AML-193 (cell line): ENCODE measurements around the gene UPB1.

Experiments used
- DNase-seq, 2 experiments: peaks; one replicate each; lab custom pipeline; 2025; lab: John Stamatoyannopoulos, UW

Gene UPB1

GRCh38 chr22:24494528-24495364, at the start of gene UPB1:
TSS of gene UPB1 (plus strand) at chr22:24495332. CDS start at chr22:24495404, 72 bp downstream.
- DNase-seq: no peak

- no peak for DNase-seq
These were observed 49.5 kb upstream of the UPB1 start for GRCh38 chr22:24445481-24446259.

GRCh38 chr22:24446260-24446611, 48.9 kb upstream of the UPB1 start:
- DNase-seq: no peak

GRCh38 chr22:24450610-24451009, 44.5 kb upstream of the UPB1 start:
- DNase-seq: no peak

DNA sequence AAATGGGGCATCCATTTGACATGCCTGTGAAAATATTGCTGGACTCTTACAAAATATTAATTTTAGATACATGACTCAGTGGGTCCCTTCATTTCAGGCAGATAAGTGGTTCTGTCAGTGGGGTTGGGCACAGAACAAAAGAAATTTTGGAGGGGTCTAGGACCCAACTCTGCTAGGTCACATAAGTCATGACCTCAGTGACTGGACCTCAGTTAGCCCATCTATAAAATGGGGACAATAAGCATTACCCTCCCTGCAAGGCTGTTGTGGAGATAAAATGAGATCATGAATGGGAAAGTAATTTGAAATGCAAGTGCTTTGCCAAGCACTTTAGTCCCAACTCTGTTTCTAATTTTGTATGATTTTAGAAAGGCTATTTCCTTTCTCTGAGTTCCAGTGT, 44.0 kb upstream of the UPB1 start:
- no peak for DNase-seq

DNA sequence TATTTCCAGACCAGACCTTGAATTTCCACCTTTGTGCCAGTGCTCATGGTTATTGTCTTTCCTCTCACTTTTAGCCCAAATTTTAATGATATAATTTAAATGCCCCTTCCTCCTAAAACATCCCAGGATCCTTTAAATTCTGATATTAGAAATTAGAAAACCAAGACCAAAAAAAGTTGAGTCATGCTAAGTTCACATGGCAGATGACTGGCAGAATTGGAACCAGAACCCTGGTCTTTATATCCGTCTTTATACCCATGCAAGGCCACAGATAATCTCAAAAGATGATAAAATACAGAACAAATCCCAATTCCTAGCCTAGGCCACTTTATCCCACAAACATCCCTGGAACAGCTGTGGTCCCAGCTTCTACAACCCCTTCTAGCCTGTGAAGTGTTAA, 41.3 kb upstream of the UPB1 start:
- DNase-seq: no peak

DNA sequence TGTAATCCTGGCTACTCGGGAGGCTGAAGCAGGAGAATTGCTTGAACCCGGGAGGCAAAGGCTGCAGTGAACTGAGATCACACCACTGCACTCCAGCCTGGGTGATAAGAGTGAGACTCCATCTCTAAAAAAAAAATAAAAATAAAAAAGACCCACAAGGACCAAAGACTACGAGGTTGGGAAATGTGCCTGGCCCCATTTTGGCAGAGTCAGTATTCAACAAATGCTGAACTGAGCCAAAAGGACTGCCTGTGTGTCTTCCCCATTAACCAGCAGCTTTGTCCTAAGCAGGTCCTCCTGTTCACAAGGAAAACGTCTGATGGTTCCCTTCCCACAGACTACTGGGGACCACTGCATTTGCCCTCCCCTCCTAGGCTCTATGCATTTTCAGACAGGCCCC, 40.1 kb upstream of the UPB1 start:
- DNase-seq: no peak

DNA sequence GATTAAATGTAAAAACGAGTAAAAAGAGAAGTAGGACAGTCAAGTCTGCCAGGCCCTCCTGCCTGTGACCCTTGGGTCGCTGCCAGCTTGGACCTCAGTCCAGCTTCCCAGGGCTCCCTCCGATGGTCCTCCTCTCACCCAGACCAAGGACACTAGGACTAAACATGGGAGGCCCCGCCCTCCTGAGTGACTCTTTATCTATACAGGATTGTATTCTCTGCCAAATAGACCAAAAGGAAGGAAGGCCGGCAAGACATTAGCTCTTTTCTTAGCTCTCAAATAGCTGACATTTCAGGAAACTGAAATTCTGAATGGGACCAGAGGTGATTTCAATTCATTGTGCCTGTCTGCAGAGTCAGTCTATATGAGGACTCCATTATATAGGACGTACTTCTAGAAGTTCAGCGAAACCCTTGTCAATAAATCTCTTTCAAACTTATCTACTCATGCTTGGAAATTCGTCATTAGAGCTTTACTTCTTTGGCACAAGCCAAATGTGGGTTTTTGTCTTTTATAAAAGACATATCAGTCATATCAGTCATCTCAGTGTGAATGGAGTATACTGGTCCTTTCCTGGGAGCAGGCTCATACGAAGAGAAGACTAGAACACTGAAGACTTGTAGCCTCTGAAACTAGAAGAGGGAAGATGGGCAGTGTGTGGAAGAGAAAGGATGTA, 39.2 kb upstream of the UPB1 start:
- DNase-seq: no peak

- DNase-seq: no peak
These were observed 37.2 kb upstream of the UPB1 start for GRCh38 chr22:24457894-24458420.

GRCh38 chr22:24459911-24460310, 35.2 kb upstream of the UPB1 start:
- no peak for DNase-seq

GRCh38 chr22:24460418-24461089, 34.6 kb upstream of the UPB1 start:
- DNase-seq: no peak

DNA sequence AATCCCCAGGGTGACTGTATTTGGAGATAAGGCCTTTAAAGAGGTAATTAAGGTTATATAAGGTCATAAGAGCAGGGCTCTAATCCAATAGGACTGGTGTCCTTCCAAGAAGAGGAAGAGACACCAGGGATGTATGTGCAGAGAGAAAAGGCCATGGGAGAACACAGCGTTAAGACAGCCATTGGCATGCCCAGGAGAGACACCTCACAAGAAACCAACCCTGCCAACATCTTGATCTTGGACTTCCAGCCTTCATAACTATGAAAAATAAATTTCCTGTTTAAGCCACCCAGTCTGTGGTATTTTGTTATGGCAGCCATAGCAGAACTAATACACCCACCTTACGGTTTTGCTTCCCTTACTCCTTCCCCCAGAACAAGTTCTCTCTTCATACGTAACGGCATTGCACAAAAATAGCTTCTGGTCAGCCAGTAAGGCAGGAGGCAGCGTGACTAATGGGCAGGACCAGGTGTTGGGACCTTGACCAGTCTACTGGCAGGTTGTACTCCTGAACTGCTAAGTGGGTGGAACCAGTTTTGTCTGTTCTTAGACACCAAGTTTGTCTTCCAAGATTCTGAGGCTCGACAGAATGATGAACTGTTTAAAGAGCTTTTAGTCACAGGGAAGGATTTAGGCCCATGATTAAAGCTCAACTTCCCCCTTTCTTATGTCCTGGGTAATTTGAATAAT, 31.9 kb upstream of the UPB1 start:
- no peak for DNase-seq

DNA sequence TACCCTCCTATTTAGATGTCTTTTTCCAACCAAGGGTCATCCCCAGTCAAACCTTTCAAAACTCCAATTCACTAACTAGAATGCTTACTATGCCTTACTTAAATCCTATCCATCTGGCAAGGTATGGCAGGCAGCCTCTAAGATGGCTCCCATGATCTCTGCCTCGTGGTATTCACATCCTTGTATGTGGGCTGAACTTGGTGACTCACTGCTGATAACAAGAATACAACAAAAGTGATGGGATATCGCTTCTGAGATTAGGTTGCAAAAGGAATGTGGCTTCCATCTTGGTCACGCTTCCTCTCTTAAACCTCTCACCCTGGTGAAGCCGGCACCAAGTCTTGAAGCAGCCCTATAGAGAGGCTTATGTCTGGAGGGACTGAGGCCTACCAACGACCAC, 29.6 kb upstream of the UPB1 start:
- no peak for DNase-seq

- no peak for DNase-seq
These were observed 29.2 kb upstream of the UPB1 start for GRCh38 chr22:24465975-24466374.

- DNase-seq: peak; percentile 21 to 24
These were observed 28.3 kb upstream of the UPB1 start for GRCh38 chr22:24466716-24467328.

GRCh38 chr22:24467340-24467739, 27.8 kb upstream of the UPB1 start:
- no peak for DNase-seq

GRCh38 chr22:24471570-24471969, 23.6 kb upstream of the UPB1 start:
- DNase-seq: no peak

GRCh38 chr22:24473284-24473683, 21.8 kb upstream of the UPB1 start:
- peak; percentile 91 to 94 for DNase-seq

DNA sequence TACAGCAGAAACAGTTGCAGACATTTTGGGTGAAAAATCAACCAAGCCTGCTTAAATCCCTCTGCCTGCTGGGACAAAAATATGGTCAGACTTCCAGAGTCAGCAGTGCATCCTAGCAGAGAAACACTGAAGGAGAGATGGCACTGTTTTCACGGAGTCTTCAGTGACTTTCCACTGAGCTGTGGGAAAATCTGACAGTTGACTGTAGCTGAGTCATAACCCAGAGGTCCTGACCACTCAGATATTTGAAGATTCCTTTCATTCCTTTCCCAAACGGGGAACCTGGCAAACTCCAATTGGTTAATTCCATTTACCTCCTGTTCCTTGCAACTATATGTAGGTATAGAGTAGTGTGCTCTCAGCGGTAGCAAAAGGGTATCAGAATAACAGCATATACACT, 20.9 kb upstream of the UPB1 start:
- DNase-seq: no peak

DNA sequence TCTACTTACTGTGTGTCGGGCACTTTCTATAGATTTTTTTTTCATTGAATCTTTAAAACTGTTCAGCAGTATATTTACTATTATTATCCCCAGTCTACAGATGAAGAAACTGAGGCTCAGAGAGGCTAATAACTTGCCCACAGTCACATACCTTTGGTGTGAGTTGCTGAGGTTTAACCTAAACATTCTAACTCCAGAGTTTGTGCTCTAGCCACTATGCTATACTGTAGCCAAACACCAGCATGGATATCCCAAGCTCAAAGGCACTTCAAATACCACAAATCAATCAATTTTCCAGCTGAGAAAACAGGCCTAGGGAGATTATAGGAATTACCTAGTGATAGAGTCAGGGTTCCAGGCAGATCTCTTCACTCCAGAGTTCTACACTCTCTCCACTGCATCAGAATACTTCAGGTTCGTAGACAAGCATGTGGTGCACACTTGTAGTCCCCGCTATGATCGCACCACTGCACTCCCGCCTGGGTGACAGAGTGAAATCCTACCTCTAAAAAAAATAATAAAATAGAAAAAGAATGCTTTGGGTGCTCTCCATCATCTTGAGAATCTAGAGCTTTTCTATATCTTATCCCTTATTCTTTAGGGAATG, 20.4 kb upstream of the UPB1 start:
- no peak for DNase-seq

DNA sequence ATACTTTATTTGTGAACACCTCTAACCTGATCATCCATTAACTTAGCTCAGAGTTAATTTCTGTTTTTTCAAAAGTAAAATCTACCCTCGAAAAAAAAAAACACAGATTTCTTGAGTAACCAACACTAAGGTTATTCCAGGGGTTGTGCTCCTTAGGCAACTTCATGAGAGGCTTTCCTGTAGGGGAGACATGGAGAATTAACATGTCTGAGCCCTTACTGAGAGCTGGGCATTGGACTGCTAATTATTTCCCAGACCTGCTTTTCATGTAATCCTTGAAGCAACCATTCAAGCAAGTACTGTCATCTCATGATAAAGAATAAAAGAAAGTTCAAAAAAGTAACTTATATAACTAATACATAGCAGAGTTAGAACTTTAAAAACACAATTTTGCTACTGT, 13.5 kb upstream of the UPB1 start:
- DNase-seq: no peak
